Activated CD4-positive, CD25-positive, alpha-beta regulatory T cell (primary cell): ENCODE measurements around the gene PSG4.
"Not testable (repeated sequence)": the region's sequence is repeated elsewhere in the genome, so short reads cannot be mapped to it uniquely, and the experiment has no call there.

Source experiments
- DNase-seq, 4 experiments: peaks; one replicate each; lab custom pipeline; 2025; lab: John Stamatoyannopoulos, UW

PSG4 gene

DNA sequence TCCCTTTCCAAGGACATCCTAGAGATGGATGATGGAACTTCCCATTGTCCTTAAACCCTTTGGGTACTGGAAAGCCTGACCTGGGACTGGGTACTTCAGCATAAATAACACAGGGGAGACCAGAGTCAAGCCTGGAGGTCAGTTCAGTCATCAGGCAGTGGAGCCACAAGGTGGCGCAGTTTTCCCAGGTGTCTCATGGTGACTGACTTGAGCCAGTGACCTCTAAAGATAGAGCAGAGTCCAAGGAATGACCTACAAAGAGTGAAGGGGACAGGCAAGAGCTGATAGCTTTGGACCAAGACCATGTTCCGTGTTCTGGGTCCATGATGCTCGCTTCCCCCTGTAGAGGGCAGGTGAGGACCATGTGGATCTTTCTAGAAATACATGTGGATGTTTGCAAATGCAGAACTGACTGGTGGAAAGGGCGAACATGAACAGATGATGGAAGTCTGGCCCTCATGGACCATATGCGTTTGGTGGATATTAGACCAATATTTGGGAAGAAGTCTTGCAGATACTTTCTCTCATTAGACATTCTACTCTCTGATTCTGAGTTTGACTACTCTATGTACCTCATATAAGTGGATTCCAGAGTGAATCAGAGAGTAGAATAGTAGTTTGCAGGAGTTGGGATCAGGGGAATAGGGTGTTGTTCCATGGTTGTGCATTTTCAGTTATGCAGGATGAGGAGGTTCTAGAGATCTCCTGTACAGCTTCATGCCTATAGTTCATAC is 6.6 kb downstream of the PSG4 start:
- DNase-seq, result not testable (repeated sequence)

DNA sequence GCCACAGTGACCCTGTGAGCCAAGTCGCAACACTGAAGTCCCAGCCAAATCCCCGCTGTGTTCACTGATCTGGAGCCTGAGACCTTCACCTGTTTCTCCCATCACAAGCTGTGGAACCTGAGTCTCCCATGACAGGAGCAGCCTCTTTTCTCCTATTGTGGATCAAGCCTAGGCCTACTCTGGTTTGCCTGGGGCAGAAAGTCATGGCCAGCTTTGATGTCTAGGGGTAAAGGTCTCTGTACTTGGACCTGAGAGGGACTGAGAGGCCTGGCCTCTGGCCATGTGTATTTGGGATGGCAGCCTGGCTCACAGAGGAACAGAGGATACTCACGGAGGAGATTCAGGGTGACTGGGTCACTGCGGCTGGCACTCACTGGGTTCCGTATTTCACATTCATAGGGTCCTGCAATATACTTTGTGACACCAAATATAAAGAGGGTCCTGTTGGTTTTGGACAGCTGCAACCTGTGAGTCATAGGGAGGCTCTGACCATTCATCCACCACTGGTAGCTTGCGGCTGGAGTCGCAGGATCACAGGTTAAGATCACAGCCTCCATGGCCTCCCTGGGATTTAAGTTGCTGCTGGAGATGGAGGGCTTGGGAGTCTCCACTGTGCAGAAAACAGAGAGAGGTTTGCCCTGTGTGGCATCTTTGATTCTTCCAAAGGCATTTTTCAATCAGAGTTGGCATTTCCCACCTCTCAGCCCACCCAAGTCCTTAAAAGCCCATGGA is 7.6 kb downstream of the PSG4 start:
- DNase-seq, result not testable (repeated sequence)

DNA sequence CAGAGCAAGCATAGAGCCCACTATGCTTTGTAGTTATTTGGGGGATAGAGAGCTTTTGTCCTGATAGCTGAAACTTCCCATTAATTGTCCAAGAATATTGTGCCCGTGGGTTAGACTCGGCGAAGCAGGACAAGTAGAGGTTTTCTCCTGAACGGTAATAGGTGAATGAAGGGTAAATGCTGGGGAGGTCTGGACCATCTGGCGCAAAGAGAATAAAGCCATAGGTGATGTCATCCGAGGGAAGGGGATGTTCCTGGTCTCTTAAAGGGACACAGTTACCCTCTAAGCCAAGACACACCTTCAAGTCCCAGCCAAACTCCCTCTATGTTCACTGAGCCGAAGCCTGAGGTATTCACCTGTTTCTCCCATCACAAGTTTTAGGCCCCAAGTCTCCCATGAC is 11.0 kb downstream of the PSG4 start:
- not testable (repeated sequence) for DNase-seq

DNA sequence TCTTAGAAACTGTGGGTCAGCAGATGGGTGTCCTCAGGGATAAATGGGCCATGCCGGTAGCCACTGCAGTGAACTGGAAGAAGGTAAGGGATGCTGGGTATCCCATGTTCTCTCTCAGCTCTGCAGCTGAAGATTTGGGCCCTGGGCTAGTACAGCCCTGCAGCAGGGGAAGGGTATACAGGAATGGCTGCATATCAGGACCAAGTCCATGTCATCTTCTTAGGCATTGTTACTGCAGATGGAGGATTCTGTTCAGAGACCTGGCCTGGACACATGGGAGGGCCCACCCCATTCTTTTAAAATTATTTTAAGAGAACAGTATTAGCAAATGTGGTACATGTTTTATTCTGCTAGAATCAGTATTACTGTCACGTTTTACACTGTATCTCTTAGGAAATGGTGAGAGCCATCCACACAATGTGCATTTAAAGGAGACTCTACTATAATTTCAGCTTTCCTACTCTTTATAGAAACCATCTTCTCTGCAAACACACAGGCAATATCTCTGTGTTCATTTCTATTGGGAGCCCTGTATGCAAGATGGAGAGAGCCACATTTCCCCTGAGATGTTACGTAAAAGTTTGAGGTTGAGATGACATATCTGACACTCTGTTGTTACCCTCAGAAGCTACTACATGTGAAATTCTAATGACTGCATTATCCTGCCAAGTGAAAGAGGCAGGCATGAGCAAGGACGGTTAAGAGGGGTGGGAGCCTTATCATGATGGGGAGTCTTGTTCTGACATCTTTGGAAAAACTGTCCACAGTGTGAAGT is 12.9 kb downstream of the PSG4 start:
- not testable (repeated sequence) for DNase-seq

DNA sequence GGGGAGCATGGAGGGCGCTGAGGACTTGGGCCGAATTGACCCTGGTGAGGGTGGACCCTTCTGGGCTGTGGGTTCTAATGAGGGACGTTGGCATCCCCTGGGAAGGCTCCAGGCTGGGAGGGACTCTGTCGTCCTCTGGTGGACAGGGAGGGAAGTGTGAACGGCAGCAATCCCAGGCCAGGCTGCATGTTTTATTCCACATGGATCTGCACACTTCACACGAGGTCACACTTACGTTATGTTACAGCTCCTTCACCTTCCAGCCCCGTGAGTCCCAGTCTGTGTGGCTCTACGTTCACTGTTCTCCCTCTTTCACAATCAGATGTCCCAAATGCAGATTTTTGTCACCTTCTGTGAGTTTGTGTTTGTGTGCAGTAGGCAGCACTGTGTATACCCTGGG is 17.3 kb downstream of the PSG4 start:
- not testable (repeated sequence) for DNase-seq

DNA sequence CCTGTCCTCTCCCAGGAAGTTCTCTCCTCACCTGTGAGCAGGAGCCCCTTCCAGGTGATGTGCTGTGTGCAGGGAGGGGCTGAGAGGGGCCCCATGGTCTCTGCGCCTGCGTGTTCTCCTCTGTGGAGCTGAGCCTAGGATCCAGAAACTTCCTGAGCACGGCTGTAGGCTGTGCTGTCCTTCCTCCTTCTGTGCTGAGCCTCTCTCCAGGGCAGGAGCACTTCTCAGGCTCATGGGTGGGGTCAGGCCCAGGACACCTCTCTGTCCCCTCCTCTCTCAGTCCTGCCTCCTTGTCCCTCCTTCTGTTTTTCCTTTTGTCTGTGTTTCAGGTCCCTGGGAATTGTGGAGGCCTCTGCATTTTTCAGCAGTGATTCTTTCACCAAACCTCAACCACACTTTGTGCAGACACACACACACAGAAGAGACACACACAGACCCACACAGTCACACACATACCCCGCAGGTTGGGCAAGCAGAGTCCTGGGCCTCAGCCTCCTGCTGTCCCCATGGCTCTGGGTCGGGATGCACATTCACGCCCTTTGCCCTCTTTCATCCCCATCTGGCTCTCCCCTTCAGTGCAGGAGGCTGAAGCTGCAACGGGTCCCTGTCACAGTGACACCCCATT is 19.0 kb downstream of the PSG4 start, which contains the start of gene PSG5:
PSG5 (minus strand) TSS at position 226 of the 625 bp plus-strand sequence; CDS start at position 95, 131 bp downstream.
- not testable (repeated sequence) for DNase-seq

DNA sequence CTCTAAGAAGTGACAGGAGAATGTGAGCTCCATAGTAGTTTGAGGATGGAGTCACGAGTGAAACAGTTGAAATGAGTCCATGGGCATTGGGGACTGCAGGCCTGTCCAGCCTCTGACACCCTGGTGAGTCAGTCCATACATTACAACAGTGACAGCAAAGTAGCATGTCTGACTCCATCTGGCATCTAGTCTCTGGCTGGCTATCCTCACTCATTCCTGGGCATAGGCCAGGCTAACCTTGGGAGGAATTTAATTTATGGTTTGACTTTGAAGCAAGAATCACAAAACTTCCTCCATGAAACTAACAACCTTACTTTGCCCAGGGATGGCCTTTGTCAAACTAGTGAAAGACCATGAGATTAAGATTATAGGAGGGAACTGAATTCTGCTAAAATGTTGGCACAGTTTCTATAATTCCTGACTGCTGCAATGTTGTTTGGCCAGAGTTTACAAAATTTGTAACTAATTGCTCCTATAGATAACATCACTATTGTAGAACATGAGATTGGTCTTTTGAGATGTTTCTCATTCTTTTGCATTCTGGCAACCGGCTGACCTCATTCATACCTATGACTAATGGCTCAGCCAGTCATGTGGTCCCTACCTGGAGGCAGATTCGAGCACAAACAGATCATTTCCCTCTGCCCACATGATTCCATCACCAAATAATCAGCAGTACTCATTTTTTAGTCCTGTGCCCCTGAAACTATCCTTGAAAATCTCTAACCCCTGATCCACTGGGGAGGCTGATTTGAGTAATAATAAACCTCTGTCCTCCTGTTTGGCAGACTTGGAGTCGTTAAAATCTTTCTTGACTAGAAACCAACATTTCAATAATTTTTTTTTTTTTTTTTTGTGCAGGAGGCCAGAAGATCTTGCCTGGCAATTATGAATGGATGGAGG is 23.3 kb downstream of the PSG4 start:
- not testable (repeated sequence) for DNase-seq

DNA sequence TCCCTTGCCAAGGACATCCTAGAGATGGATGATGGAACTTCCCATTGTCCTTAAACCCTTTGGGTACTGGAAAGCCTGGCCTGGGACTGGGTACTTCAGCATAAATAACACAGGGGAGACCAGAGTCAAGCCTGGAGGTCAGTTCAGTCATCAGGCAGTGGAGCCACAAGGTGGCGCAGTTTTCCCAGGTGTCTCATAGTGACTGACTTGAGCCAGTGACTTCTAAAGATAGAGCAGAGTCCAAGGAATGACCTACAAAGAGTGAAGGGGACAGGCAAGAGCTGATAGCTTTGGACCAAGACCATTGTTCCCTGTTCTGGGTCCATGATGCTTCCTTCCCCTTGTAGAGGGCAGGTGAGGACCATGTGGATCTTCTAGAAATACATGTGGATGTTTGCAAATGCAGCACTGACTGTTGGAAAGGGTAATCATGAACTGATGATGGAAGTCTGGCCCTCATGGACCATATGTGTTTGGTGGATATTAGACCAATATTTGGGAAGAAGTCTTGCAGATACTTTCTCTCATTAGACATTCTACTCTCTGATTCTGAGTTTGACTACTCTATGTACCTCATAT is 25.8 kb downstream of the PSG4 start:
- DNase-seq, result not testable (repeated sequence)

DNA sequence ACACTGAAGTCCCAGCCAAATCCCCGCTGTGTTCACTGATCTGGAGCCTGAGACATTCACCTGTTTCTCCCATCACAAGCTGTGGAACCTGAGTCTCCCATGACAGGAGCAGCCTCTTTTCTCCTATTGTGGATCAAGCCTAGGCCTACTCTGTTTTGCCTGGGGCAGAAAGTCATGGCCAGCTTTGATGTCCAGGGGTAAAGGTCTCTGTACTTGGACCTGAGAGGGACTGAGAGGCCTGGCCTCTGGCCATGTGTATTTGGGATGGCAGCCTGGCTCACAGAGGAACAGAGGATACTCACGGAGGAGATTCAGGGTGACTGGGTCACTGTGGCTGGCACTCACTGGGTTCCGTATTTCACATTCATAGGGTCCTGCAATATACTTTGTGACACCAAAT is 26.9 kb downstream of the PSG4 start:
- not testable (repeated sequence) for DNase-seq

DNA sequence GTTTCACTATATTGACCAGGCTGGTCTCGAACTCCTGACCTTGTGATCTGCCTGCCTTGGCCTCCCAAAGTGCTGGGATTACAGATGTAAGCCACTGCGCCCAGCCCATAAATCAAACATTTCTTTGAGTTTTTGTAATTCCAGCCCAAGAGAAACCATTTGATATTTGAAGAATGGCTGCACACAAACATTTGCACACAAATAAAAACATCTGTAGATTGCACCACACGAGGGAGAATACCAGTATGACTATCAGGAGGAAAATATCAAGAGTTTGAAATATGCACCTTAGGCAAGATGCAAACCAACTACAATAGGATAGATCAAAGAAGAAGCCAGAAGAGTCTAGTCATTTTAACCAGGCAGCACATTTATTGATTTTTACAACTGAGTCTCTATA is 39.5 kb downstream of the PSG4 start:
- not testable (repeated sequence) for DNase-seq

DNA sequence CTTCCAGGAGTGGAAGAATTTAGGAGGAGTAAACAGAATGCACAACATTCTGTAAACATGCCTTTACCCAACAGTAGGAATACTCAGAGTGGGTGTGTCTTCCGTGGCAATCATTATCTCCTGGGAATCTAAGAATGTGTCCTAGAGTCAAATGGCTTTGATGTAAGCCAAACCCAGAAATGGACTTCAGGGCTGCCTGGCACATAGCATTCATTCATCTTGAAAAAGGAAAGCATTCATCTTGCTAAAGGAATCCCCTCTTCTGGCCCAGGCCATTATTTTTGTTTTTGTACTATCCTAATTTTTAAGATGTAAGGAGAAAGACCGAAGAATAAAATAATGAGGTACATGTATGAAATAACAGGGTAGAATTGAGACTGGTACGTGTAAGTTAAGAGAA is 42.3 kb downstream of the PSG4 start:
- not testable (repeated sequence) for DNase-seq

DNA sequence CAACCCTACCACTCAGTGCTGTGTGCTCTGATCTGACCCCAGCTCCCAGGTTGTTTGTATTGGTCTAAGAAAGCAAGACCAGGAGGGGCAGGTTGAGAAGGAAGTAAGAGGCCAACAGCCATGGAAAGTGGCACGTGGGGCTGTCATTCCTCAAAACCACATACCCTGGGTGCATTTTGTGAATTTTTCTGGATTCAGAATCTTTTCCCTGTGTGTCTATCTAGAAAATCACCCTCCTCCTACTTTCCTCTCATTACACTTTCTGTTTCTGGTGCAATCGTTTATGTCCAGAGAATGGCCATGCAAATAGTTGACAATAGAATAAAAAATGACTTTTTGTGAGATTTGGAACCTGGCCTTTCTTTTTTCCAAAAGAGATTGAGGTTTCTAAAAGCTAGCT is 43.2 kb downstream of the PSG4 start:
- DNase-seq, result not testable (repeated sequence)

DNA sequence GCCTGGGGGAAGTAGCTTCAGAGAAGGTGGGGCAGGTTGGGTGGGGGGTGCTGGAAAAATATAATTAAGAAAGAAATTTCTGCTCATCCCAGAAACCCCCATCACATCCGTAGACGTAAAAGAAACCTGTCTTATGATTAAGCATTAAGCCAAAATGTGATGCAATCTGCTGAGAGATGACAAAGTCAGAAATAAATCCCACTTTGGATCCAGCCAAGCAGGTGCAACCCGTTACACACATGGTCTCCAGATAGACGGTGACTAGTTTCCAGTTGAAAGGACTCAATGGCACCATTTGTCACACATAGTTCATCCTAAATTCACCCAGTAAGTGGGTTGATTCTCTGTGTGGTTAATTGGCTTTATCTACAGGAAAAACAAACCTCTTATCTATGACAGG is 53.2 kb downstream of the PSG4 start:
- DNase-seq, result no peak

DNA sequence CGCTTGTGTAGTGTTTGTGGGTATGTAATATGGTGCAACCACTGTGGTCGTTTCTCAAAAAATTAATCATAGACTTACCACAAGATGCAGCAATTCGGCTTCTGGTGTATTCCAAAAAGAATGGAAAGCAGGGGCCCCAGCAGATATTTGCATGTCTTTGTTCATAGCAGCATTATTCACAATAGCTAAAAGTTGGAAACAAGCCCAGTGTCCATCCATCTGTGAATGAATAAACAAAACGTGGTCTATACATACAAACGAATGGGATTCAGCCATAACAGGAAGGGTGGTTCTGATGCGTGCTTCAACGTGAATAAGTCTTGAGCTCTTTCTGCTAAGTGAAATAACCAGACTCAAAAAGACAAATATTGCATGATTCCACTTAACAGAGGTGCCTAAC is 55.6 kb downstream of the PSG4 start:
- DNase-seq, result not testable (repeated sequence)

DNA sequence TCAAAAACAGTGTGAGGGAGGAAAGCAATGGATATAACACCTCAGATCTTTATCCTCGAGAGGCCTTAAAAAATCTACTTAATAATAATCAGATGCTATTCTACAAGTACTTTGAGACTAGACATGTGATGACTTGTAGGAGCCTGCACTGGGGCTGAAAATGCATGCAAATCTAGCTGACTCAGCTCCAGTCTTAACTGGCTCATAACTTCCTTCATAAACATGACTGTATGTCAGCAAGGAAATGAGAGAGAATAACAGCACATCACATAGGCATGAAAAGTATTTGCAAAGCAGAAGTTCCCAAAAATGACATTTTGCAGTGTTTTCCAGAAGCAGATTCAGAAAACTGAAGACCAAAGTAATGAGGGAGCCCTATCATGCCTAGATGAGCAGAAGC is 57.2 kb downstream of the PSG4 start:
- DNase-seq, result no peak
